Lower leg skin (tissue), 4 donors: ENCODE results near the gene HPN. TPM values are rescaled to one million over a fixed set of nuclear protein-coding genes. Genes with fewer than 3 reads are reported as not detected.

ENCODE experiments used
- DNase-seq, 2 donors: peaks; one replicate each; pipeline ENCODE4 v3.0.0-alpha.2; 2019; ENCODE audit warnings: low spot score in 2 of 2
- H3K4me3 ChIP-seq: fragments of 200-600 bp; sonication (generic); 2 replicates; pipeline ENCODE4 v1.5.1; 2017; ENCODE audit warnings: mild to moderate bottlenecking, low read depth; ENCODE audit not compliant: poor library complexity, severe bottlenecking
- POLR2A ChIP-seq, 2 donors: fragments of 450-650 bp; IDR thresholded peaks; one replicate each; pipeline ENCODE4 v1.6.1; 2016 to 2017; ENCODE audit warnings: antibody characterized with exemption in 2 of 2, mild to moderate bottlenecking in 1 of 2, moderate library complexity in 1 of 2
- WGBS, 2 donors: methylation state at CpG; one replicate each; pipeline ENCODE4 v1.1.5; 2018; 5-methylcytosine and 5-hydroxymethylcytosine counted together
- intact Hi-C: fragments of 100-400 bp; cut with DNase I; formaldehyde crosslinking; loops from one replicate; pipeline ENCODE4 v1.15.0; 2023; ENCODE audit warnings: low total_unique reads
- total RNA-seq, 4 donors: library from RNA; depleted of rRNA; stranded (reverse); fragments of >200 nt; gene quantifications; one replicate each; pipeline ENCODE4 v1.1.0, GENCODE V29; 2016
- TF ChIP-seq, protein P1 (sequence below), 3 donors: fragments of 450-650 bp; IDR thresholded peaks; one replicate each; pipeline ENCODE4 v1.5.1; 2016; ENCODE audit warnings: antibody characterized with exemption in 3 of 3, mild to moderate bottlenecking in 3 of 3, moderate library complexity in 2 of 3

HPN gene
- total RNA-seq, 4 donors from 2014 or later, result 0.45 to 2.0 (median 1.3) TPM; not detected in 1

DNA sequence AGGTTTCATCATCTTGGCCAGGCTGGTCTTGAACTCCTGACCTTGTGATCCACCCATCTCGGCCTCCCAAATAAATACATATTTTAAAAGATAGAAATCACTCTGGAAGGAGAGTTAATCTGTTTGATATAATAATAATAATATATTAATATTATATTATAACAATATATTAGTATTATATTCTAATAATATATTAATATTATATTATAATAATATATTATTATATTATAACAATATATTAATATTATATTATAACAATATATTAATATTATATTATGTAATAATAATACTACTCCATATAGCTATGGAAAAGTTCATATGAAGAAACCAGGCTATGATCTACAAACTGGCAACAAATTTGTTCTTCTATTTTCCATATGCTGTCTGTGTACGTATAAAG is 16.8 kb downstream of the HPN start:
- intact Hi-C loops, result loop anchor here (5.0 kb wide), 1 partner anchor 504 kb away; the partner anchor contains the start of gene ATP4A
- TF ChIP-seq POLR2A (IDR thresholded peaks at IDR 0.05), result no peak
- TF ChIP-seq, protein P1, sequence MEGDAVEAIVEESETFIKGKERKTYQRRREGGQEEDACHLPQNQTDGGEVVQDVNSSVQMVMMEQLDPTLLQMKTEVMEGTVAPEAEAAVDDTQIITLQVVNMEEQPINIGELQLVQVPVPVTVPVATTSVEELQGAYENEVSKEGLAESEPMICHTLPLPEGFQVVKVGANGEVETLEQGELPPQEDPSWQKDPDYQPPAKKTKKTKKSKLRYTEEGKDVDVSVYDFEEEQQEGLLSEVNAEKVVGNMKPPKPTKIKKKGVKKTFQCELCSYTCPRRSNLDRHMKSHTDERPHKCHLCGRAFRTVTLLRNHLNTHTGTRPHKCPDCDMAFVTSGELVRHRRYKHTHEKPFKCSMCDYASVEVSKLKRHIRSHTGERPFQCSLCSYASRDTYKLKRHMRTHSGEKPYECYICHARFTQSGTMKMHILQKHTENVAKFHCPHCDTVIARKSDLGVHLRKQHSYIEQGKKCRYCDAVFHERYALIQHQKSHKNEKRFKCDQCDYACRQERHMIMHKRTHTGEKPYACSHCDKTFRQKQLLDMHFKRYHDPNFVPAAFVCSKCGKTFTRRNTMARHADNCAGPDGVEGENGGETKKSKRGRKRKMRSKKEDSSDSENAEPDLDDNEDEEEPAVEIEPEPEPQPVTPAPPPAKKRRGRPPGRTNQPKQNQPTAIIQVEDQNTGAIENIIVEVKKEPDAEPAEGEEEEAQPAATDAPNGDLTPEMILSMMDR (IDR thresholded peaks at IDR 0.05), result no peak
- no peak for DNase-seq
- no peak overlapping the region for H3K4me3 ChIP-seq
- 81 to 85% methylated on average over 2 of the region's 2 CpGs for WGBS, 2 donors

DNA sequence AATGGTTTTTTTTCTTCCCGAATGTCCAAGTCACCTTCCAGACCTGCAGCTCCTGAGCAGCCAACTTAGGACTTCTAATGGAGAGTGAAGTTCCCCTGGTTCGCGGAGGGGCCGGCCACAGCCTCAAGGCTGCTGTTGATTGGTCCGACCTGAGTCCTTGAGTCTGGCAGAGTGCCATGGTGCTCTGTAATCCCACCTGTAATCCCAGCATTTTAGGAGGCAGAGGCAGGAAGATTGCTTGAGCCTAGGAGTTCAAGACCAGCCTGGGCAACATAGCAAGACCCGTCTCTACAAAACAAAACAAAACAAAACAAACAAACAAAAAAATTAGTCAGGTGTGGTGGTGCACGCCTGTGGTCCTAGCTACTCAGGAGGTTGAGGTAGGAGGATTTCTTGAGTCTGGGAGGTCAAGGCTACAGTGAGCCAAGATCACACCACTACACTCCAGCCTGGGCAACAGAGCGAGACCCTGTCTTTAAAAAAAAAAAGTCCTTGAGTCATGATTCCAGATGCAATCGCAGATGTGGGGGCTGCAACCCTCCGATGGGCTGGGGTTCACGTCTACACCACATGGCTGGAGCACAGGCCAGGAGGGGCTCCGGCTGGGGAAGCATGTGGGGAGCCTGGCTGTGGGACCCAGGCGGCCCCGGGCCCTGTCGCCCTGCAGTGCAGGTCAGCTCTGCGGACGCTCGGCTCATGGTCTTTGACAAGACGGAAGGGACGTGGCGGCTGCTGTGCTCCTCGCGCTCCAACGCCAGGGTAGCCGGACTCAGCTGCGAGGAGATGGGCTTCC is 17.7 kb downstream of the HPN start:
- no peak for DNase-seq
- intact Hi-C loops, result loop anchor here (5.0 kb wide), 1 partner anchor 503 kb away; the partner anchor contains the start of gene ATP4A
- TF ChIP-seq, protein P1 (IDR thresholded peaks at IDR 0.05), result no peak
- TF ChIP-seq POLR2A (IDR thresholded peaks at IDR 0.05), result no peak
- H3K4me3 ChIP-seq, result no peak overlapping the region
- 82 to 84% methylated on average over 22 to 25 of the region's 26 CpGs for WGBS, 2 donors

- intact Hi-C loops, result loop anchor here (5.0 kb wide), 1 partner anchor 503 kb away; the partner anchor contains the start of gene ATP4A
- TF ChIP-seq POLR2A (IDR thresholded peaks at IDR 0.05), result no peak
- TF ChIP-seq, protein P1 (IDR thresholded peaks at IDR 0.05), result no peak
- no peak for DNase-seq
- no peak overlapping the region for H3K4me3 ChIP-seq
- 76 to 79% methylated on average over 15 of the region's 15 CpGs for WGBS, 2 donors
Observed at GRCh38 chr19:35059799-35060091, 18.2 kb downstream of the HPN start.

GRCh38 chr19:35060160-35060855 is 18.8 kb downstream of the HPN start:
- 89 to 91% methylated on average over 28 to 29 of the region's 29 CpGs for WGBS, 2 donors
- intact Hi-C loops, result no loop called here

GRCh38 chr19:35061583-35062373 is 20.3 kb downstream of the HPN start:
- TF ChIP-seq, protein P1 (IDR thresholded peaks at IDR 0.05), result no peak
- no peak for TF ChIP-seq POLR2A (IDR thresholded peaks at IDR 0.05)
- no peak for DNase-seq
- intact Hi-C loops, result no loop called here
- no peak overlapping the region for H3K4me3 ChIP-seq
- 80 to 82% methylated on average over 7 of the region's 7 CpGs for WGBS, 2 donors

More at GRCh38 chr19:35060160-35060855, 18.8 kb downstream of the HPN start:
- no peak for DNase-seq
- no peak for TF ChIP-seq POLR2A (IDR thresholded peaks at IDR 0.05)
- TF ChIP-seq, protein P1 (IDR thresholded peaks at IDR 0.05), result no peak
- H3K4me3 ChIP-seq, result no peak overlapping the region
